ENCODE results near the gene CHAD.

The CHAD gene

DNA sequence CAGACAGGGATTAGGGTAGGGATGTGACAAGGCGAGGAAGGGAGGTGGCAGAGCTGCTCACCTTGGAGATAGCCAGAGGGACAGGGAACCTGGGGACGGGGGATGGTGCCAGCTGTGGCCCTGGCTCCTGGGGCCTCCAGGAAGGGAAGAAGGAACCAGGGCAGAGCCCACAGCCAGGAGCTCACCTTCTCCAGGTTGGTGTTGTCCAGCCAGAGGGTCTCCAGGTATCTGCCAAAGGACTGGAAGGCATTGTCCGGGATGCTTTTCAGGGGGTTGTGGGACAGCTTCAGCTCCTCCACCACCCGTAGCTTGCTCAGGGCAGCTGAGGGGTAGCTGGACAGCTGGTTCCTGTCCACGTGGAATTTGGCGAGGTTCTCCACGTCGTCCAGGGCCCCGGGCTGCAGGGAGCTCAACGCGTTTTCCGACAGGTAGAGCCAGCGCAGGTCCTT lies 801 bp downstream of the CHAD start:
- Histone ChIP-seq H4K20me1 (ENCODE audit: insufficient read depth, low read length) (no peaks in the 10 kb centered on the region), H3K4me1 (ENCODE audit: low read length) (no peaks in the 10 kb centered on the region), H3K9me2 (replicated peaks; ENCODE audit: insufficient read depth, low read length) (no peaks in the 10 kb centered on the region), H3K27ac (ENCODE audit: low read length) (no peak overlapping the region), H3K4me3 (ENCODE audit: low read length) (no peak overlapping the region), H3K9me3 (replicated peaks; ENCODE audit: insufficient read depth, low read length) (no peaks in the 10 kb centered on the region), H3K27me3 (replicated peaks; ENCODE audit: insufficient read depth, low read length) (no peaks in the 10 kb centered on the region), H3F3A (ENCODE audit: insufficient read depth, low read length) (no peaks in the 10 kb centered on the region), H3K9ac (ENCODE audit: low read length) (no peak overlapping the region), H2AFZ (ENCODE audit: low read length) (no peak overlapping the region), H3K4me2 (ENCODE audit: low read depth, low read length) (no peak overlapping the region), H3K36me3 (replicated peaks; ENCODE audit: insufficient read depth, low read length) (no peaks in the 10 kb centered on the region), H3K79me2 (ENCODE audit: low read length) (no peaks in the 10 kb centered on the region)
- TF ChIP-seq EZH2 (optimal IDR thresholded peaks at IDR 0.05; ENCODE audit: low read depth, low read length) (no peak), EZH2phosphoT487 (IDR thresholded peaks at IDR 0.05; ENCODE audit: low read length) (no peak)
- TF ChIP-seq, protein P1, sequence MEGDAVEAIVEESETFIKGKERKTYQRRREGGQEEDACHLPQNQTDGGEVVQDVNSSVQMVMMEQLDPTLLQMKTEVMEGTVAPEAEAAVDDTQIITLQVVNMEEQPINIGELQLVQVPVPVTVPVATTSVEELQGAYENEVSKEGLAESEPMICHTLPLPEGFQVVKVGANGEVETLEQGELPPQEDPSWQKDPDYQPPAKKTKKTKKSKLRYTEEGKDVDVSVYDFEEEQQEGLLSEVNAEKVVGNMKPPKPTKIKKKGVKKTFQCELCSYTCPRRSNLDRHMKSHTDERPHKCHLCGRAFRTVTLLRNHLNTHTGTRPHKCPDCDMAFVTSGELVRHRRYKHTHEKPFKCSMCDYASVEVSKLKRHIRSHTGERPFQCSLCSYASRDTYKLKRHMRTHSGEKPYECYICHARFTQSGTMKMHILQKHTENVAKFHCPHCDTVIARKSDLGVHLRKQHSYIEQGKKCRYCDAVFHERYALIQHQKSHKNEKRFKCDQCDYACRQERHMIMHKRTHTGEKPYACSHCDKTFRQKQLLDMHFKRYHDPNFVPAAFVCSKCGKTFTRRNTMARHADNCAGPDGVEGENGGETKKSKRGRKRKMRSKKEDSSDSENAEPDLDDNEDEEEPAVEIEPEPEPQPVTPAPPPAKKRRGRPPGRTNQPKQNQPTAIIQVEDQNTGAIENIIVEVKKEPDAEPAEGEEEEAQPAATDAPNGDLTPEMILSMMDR (IDR thresholded peaks at IDR 0.05; ENCODE audit: low read length), result no peak
- no peak for DNase-seq

DNA sequence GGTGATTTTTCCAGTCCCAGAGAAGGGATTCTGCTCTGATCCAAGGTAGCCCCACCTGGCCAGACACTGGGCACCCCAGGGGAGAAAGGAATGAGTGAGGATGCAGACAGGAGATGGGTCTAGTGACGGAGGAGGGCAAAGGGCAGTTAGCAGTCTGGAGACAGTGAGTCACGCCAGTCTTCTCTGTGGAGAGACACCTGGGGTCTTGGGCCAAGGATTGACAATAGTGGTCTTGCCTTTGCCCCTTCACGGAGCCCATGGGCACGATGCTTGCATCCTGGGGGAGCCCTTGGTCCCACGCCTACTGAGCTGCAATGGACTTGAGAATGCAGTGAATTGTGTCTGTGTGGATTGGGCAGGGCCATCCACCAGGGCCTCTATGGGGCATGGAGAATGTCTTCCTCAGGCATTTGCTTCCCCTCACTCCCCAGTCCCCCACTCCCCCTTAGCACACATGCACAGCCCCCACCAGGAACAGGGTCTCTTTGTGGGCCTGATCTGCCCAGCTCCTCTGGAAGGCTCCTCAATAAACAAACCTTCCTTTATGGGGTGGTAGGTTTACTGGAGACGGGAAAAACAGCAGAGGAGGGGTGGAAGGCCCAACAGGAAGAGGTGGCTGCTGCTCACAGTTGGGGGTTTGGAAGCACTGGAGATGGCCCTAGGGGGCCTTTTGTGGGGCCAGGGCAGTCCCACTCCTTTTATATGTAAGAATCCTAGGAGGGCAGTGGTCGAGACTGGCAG lies 1.4 kb downstream of the CHAD start:
- Histone ChIP-seq H3K27ac (ENCODE audit: low read length) (no peak overlapping the region), H3K9me2 (replicated peaks; ENCODE audit: insufficient read depth, low read length) (no peaks in the 10 kb centered on the region), H3K4me3 (ENCODE audit: low read length) (no peak overlapping the region), H3K9me3 (replicated peaks; ENCODE audit: insufficient read depth, low read length) (no peaks in the 10 kb centered on the region), H3K4me1 (ENCODE audit: low read length) (no peaks in the 10 kb centered on the region), H3K9ac (ENCODE audit: low read length) (no peak overlapping the region), H4K20me1 (ENCODE audit: insufficient read depth, low read length) (no peaks in the 10 kb centered on the region), H2AFZ (ENCODE audit: low read length) (no peak overlapping the region), H3K36me3 (replicated peaks; ENCODE audit: insufficient read depth, low read length) (no peaks in the 10 kb centered on the region), H3F3A (ENCODE audit: insufficient read depth, low read length) (no peaks in the 10 kb centered on the region), H3K27me3 (replicated peaks; ENCODE audit: insufficient read depth, low read length) (no peaks in the 10 kb centered on the region), H3K4me2 (ENCODE audit: low read depth, low read length) (no peak overlapping the region), H3K79me2 (ENCODE audit: low read length) (no peaks in the 10 kb centered on the region)
- DNase-seq, result no peak
- TF ChIP-seq EZH2 (optimal IDR thresholded peaks at IDR 0.05; ENCODE audit: low read depth, low read length), result no peak
- TF ChIP-seq, protein P1 (IDR thresholded peaks at IDR 0.05; ENCODE audit: low read length), result no peak
- TF ChIP-seq EZH2phosphoT487 (IDR thresholded peaks at IDR 0.05; ENCODE audit: low read length), result no peak

DNA sequence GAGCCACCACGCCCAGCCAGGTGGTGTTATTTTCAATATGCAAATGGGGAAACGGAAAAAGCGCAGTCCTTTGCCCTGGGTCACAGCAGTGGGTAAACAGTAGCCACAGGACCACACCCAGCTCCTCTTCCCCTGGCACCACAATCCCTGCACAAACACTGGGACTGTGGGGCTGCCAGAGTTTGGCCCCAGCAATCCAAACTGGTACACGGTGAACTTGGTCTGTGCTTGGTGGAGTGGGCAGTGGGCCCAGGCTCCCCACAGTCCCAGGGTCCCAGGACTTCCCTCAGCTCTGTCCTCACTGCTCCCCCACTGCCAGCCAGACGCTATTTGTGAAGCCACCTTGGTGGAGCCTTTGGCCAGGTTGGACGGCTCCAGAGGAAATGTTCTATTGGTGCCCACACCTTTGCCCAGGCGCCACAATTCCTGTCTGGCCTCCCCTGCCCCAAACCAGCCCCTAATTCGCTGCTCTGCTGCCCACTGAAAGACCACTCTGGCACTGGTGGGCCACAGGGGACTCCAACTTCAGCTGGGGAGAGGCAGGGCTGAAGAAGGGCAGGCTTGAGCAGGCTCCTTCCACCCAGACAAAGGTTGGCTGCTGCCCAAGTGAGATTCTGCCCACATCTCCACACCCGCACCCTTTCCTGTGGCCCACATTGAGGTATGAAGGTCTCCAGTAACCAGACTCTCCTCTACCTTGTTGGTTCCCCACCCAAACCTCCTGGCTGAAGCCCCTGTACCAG lies 2.1 kb downstream of the CHAD start:
- Histone ChIP-seq H3K9ac (ENCODE audit: low read length) (no peak overlapping the region), H3K27ac (ENCODE audit: low read length) (no peak overlapping the region), H3K4me3 (ENCODE audit: low read length) (no peak overlapping the region), H2AFZ (ENCODE audit: low read length) (no peak overlapping the region), H3K36me3 (replicated peaks; ENCODE audit: insufficient read depth, low read length) (no peaks in the 10 kb centered on the region), H3K4me1 (ENCODE audit: low read length) (no peaks in the 10 kb centered on the region), H3K9me2 (replicated peaks; ENCODE audit: insufficient read depth, low read length) (no peaks in the 10 kb centered on the region), H3K27me3 (replicated peaks; ENCODE audit: insufficient read depth, low read length) (no peaks in the 10 kb centered on the region), H3F3A (ENCODE audit: insufficient read depth, low read length) (no peaks in the 10 kb centered on the region), H3K79me2 (ENCODE audit: low read length) (no peaks in the 10 kb centered on the region), H3K9me3 (replicated peaks; ENCODE audit: insufficient read depth, low read length) (no peaks in the 10 kb centered on the region), H4K20me1 (ENCODE audit: insufficient read depth, low read length) (no peaks in the 10 kb centered on the region), H3K4me2 (ENCODE audit: low read depth, low read length) (no peak overlapping the region)
- no peak for DNase-seq
- TF ChIP-seq EZH2 (optimal IDR thresholded peaks at IDR 0.05; ENCODE audit: low read depth, low read length) (no peak), EZH2phosphoT487 (IDR thresholded peaks at IDR 0.05; ENCODE audit: low read length) (no peak)
- TF ChIP-seq, protein P1 (IDR thresholded peaks at IDR 0.05; ENCODE audit: low read length), result no peak
